ENCODE results near the gene STMND1.

Gene STMND1

DNA sequence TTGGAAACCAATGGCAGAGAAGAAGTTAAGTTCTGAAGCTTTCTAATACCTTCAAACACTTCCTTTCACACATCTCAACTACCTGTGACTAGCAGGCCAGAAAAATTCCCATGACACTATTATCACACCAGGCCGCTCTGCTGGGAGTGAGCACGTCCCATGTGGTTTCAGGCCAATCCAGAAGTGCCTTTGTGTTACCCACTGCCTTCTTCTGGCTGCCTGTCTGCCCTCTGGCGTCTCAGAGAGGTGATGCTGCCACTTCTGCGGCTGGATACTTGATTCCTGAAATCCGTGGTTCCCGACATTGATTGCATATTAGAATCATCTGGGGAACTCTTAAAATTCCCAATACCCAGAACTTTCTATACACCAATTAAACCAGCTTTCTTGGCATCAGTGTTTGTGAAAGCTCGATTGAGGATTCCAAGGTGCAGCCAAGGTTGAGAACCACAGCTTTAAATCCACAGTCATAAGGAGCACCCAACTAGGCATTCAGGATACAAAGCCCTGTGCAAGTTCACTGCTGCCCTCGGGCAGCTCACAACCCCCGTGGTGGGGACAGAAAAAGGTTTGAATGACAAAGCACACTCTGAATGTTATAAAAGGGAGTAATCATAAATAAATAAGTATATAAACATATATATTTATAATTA is 65.6 kb downstream of the STMND1 start:
- Histone ChIP-seq H3K79me1 (ENCODE audit: low read length) (no peaks in the 10 kb centered on the region), H3K56ac (ENCODE audit: low read length) (no peak overlapping the region), H2BK15ac (replicated peaks; ENCODE audit: low read depth) (no peak overlapping the region), H3K27ac (ENCODE audit: low read depth, low read length) (no peak overlapping the region), H4K8ac (ENCODE audit: low read depth, low read length) (no peak overlapping the region), H3K4ac (ENCODE audit: low read depth, low read length) (no peak overlapping the region), H3K4me1 (ENCODE audit: control insufficient read depth, low read depth, low read length) (no peaks in the 10 kb centered on the region), H2BK120ac (ENCODE audit: low read depth, low read length) (no peak overlapping the region), H2AK5ac (ENCODE audit: low read length) (no peak overlapping the region), H3K23ac (ENCODE audit: low read length) (no peak overlapping the region), H3K9ac (ENCODE audit: low read length) (no peak overlapping the region), H3K4me3 (ENCODE audit: low read length) (no peak overlapping the region), H3K4me2 (ENCODE audit: low read length) (no peak overlapping the region), H3K79me2 (ENCODE audit: control insufficient read depth, insufficient read depth, low read length) (no peaks in the 10 kb centered on the region), H4K5ac (ENCODE audit: low read length) (no peak overlapping the region), H2BK5ac (ENCODE audit: low read length) (no peak overlapping the region), H3K36me3 (ENCODE audit: control insufficient read depth, insufficient read depth, low read length) (no peaks in the 10 kb centered on the region), H3K27me3 (ENCODE audit: insufficient read depth, low read length, poor library complexity) (no peaks in the 10 kb centered on the region), H3K18ac (ENCODE audit: low read length) (no peak overlapping the region)
- peak; percentile 96 for DNase-seq
- WGBS (ENCODE audit: extremely low coverage, insufficient coverage, low lambda C conversion rate) = no CpG with 5 or more reads among the region's 9 CpGs

DNA sequence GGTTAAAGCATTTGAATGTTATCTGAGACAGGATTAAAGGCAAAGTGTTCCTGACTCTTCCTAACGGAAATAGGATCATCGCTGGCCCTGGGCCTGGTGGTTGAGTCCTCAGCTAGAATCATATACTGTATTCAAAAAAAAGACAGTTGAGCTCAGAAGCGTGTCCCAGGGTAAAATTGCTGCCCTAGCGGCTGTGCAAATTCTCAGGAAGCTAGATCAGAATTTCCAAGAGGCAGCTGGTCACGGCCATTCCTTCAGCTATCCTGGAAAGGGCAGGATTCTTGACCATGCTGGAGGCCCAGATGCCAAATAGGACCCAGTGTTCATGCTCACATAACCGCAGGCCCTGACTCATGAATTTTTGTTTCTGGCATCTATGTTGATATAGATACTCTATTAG is 67.4 kb downstream of the STMND1 start:
- Histone ChIP-seq H3K27me3 (ENCODE audit: insufficient read depth, low read length, poor library complexity) (no peaks in the 10 kb centered on the region), H3K4me1 (ENCODE audit: control insufficient read depth, low read depth, low read length) (no peaks in the 10 kb centered on the region), H4K5ac (ENCODE audit: low read length) (no peak overlapping the region), H4K8ac (ENCODE audit: low read depth, low read length) (no peak overlapping the region), H3K4ac (ENCODE audit: low read depth, low read length) (no peak overlapping the region), H3K79me1 (ENCODE audit: low read length) (no peaks in the 10 kb centered on the region), H3K56ac (ENCODE audit: low read length) (no peak overlapping the region), H3K27ac (ENCODE audit: low read depth, low read length) (no peak overlapping the region), H2BK5ac (ENCODE audit: low read length) (no peak overlapping the region), H3K9ac (ENCODE audit: low read length) (no peak overlapping the region), H3K4me2 (ENCODE audit: low read length) (no peak overlapping the region), H2BK120ac (ENCODE audit: low read depth, low read length) (no peak overlapping the region), H3K79me2 (ENCODE audit: control insufficient read depth, insufficient read depth, low read length) (no peaks in the 10 kb centered on the region), H2AK5ac (ENCODE audit: low read length) (no peak overlapping the region), H3K36me3 (ENCODE audit: control insufficient read depth, insufficient read depth, low read length) (no peaks in the 10 kb centered on the region), H3K18ac (ENCODE audit: low read length) (no peak overlapping the region), H2BK15ac (replicated peaks; ENCODE audit: low read depth) (no peak overlapping the region), H3K23ac (ENCODE audit: low read length) (no peak overlapping the region), H3K4me3 (ENCODE audit: low read length) (no peak overlapping the region)
- no peak for DNase-seq
- no CpG with 5 or more reads among the region's 6 CpGs for WGBS (ENCODE audit: extremely low coverage, insufficient coverage, low lambda C conversion rate)

DNA sequence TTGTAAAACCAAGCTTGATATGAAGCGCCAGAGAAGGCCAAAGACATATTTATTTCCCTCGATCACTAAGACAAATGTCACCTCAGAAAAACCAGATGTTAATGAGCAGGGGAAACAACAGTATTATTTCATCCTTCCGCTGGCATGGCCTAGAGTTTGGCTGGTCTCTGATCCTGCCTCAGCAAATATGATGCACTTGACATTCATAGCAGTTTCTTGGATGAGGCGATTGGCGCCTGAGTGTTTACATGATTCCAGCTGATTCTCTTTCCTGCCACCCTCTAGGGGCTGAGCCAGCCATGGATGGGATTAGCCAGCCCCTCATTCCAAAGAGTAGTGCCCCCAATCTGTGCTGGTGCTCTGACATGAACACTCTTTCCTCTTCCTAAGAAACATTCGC is 67.9 kb downstream of the STMND1 start:
- Histone ChIP-seq H3K27ac (ENCODE audit: low read depth, low read length) (no peak overlapping the region), H3K79me1 (ENCODE audit: low read length) (no peaks in the 10 kb centered on the region), H2AK5ac (ENCODE audit: low read length) (no peak overlapping the region), H3K36me3 (ENCODE audit: control insufficient read depth, insufficient read depth, low read length) (no peaks in the 10 kb centered on the region), H3K4me1 (ENCODE audit: control insufficient read depth, low read depth, low read length) (no peaks in the 10 kb centered on the region), H3K4me3 (ENCODE audit: low read length) (no peak overlapping the region), H4K5ac (ENCODE audit: low read length) (no peak overlapping the region), H3K4me2 (ENCODE audit: low read length) (no peak overlapping the region), H2BK15ac (replicated peaks; ENCODE audit: low read depth) (no peak overlapping the region), H3K56ac (ENCODE audit: low read length) (no peak overlapping the region), H3K9ac (ENCODE audit: low read length) (no peak overlapping the region), H2BK5ac (ENCODE audit: low read length) (no peak overlapping the region), H2BK120ac (ENCODE audit: low read depth, low read length) (no peak overlapping the region), H4K8ac (ENCODE audit: low read depth, low read length) (no peak overlapping the region), H3K79me2 (ENCODE audit: control insufficient read depth, insufficient read depth, low read length) (no peaks in the 10 kb centered on the region), H3K27me3 (ENCODE audit: insufficient read depth, low read length, poor library complexity) (no peaks in the 10 kb centered on the region), H3K18ac (ENCODE audit: low read length) (no peak overlapping the region), H3K23ac (ENCODE audit: low read length) (no peak overlapping the region), H3K4ac (ENCODE audit: low read depth, low read length) (no peak overlapping the region)
- no peak for DNase-seq
- no CpG with 5 or more reads among the region's 6 CpGs for WGBS (ENCODE audit: extremely low coverage, insufficient coverage, low lambda C conversion rate)

DNA sequence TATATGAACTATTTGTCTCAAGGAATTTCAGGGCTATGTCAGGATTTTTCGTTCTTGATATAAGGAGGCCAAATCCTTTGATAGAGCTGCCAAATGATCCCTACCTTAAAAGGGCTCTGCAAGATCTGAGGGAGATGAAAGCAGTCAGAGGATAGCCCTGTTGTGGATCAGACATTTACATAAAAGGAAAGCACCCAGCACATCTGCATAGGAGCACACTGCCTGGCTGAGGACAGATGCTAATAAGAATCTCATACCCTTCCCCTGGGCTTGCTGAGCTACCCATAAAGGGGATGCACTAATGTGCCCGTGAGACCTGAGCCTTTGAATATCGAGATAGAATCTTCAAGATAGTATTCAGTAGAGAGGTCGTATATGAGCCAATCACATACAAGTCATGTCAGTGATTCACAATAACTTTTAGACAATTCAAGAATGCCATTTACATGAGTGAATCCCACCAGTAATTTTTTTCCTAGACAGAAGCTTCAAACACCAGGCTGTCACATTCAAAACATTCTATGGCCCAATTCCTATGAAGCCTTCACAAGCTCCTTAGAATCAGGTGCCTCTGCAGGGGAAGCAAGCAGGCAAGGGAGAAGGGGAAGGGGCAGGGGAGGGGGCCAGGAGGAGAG is 71.1 kb downstream of the STMND1 start:
- no peak for DNase-seq
- Histone ChIP-seq H2BK15ac (replicated peaks; ENCODE audit: low read depth) (no peak overlapping the region), H3K79me1 (ENCODE audit: low read length) (no peaks in the 10 kb centered on the region), H3K9ac (ENCODE audit: low read length) (no peak overlapping the region), H3K4me1 (ENCODE audit: control insufficient read depth, low read depth, low read length) (no peaks in the 10 kb centered on the region), H3K23ac (ENCODE audit: low read length) (no peak overlapping the region), H3K56ac (ENCODE audit: low read length) (no peak overlapping the region), H4K5ac (ENCODE audit: low read length) (no peak overlapping the region), H4K8ac (ENCODE audit: low read depth, low read length) (no peak overlapping the region), H3K79me2 (ENCODE audit: control insufficient read depth, insufficient read depth, low read length) (no peaks in the 10 kb centered on the region), H3K36me3 (ENCODE audit: control insufficient read depth, insufficient read depth, low read length) (no peaks in the 10 kb centered on the region), H2BK120ac (ENCODE audit: low read depth, low read length) (no peak overlapping the region), H2AK5ac (ENCODE audit: low read length) (no peak overlapping the region), H3K4me2 (ENCODE audit: low read length) (no peak overlapping the region), H3K27me3 (ENCODE audit: insufficient read depth, low read length, poor library complexity) (no peaks in the 10 kb centered on the region), H3K18ac (ENCODE audit: low read length) (no peak overlapping the region), H2BK5ac (ENCODE audit: low read length) (no peak overlapping the region), H3K4ac (ENCODE audit: low read depth, low read length) (no peak overlapping the region), H3K27ac (ENCODE audit: low read depth, low read length) (no peak overlapping the region), H3K4me3 (ENCODE audit: low read length) (no peak overlapping the region)
- no CpG with 5 or more reads among the region's 4 CpGs for WGBS (ENCODE audit: extremely low coverage, insufficient coverage, low lambda C conversion rate)

DNA sequence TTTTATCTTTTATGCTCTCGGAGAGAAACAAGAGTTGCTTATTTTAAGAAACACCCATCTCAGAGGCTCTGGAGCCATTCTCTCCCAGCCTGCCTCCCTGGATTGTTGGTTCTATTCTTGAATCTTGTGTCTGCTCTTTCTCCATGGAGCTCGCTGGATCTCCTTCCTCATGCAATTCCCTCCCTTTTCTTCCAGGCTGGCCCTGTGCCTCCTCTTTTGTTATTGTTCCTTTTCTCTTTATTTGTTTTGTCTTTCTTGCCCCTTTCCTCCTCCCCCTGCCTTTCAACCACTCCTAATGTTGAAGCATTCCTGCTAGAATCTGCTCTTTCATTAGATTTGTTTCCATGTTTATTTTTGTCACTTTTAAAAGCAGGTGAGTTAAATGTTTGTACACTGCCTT is 76.5 kb downstream of the STMND1 start:
- Histone ChIP-seq H3K4me1 (ENCODE audit: control insufficient read depth, low read depth, low read length) (no peaks in the 10 kb centered on the region), H4K5ac (ENCODE audit: low read length) (no peak overlapping the region), H3K9ac (ENCODE audit: low read length) (no peak overlapping the region), H3K36me3 (ENCODE audit: control insufficient read depth, insufficient read depth, low read length) (no peaks in the 10 kb centered on the region), H3K4me3 (ENCODE audit: low read length) (no peak overlapping the region), H3K27me3 (ENCODE audit: insufficient read depth, low read length, poor library complexity) (no peaks in the 10 kb centered on the region), H3K23ac (ENCODE audit: low read length) (no peak overlapping the region), H3K27ac (ENCODE audit: low read depth, low read length) (no peak overlapping the region), H2AK5ac (ENCODE audit: low read length) (no peak overlapping the region), H3K4me2 (ENCODE audit: low read length) (no peak overlapping the region), H2BK15ac (replicated peaks; ENCODE audit: low read depth) (no peak overlapping the region), H3K56ac (ENCODE audit: low read length) (no peak overlapping the region), H2BK5ac (ENCODE audit: low read length) (no peak overlapping the region), H3K18ac (ENCODE audit: low read length) (no peak overlapping the region), H3K4ac (ENCODE audit: low read depth, low read length) (no peak overlapping the region), H4K8ac (ENCODE audit: low read depth, low read length) (no peak overlapping the region), H3K79me2 (ENCODE audit: control insufficient read depth, insufficient read depth, low read length) (no peaks in the 10 kb centered on the region), H3K79me1 (ENCODE audit: low read length) (no peaks in the 10 kb centered on the region), H2BK120ac (ENCODE audit: low read depth, low read length) (no peak overlapping the region)
- DNase-seq = no peak
- no CpG with 5 or more reads among the region's 2 CpGs for WGBS (ENCODE audit: extremely low coverage, insufficient coverage, low lambda C conversion rate)

All from mesendoderm (in vitro differentiated cells).